Suprapubic skin (tissue), 4 donors: ENCODE measurements around the gene MARCHF10. TPM values are rescaled to one million over a fixed set of nuclear protein-coding genes. Genes with fewer than 3 reads are reported as not detected.

Experiments used
- DNase-seq, 2 donors: peaks; one replicate each; pipeline ENCODE4 v3.0.0-alpha.2; 2019; ENCODE audit warnings: low spot score in 2 of 2
- H3K27ac ChIP-seq: fragments of 200-600 bp; sonication (generic); one replicate; pipeline ENCODE4 v1.5.1; 2019
- H3K27me3 ChIP-seq: fragments of 200-600 bp; sonication (generic); one replicate; pipeline ENCODE4 v1.5.1; 2019
- H3K36me3 ChIP-seq: fragments of 200-600 bp; sonication (generic); one replicate; pipeline ENCODE4 v1.5.1; 2019
- H3K4me1 ChIP-seq: fragments of 200-600 bp; sonication (generic); one replicate; pipeline ENCODE4 v1.5.1; 2019
- H3K4me3 ChIP-seq: fragments of 200-600 bp; sonication (generic); one replicate; pipeline ENCODE4 v1.5.1; 2019; ENCODE audit warnings: mild to moderate bottlenecking
- H3K9me3 ChIP-seq: fragments of 200-600 bp; sonication (generic); one replicate; pipeline ENCODE4 v1.5.1; 2019
- CTCF ChIP-seq, 2 donors: fragments of 200-600 bp in 1 of 2; fragments of 450-650 bp in 1 of 2; sonication (generic) in 1 of 2; IDR thresholded peaks; one replicate each; pipeline ENCODE4 v1.5.1; 2016 to 2019; ENCODE audit warnings: antibody characterized with exemption in 2 of 2, mild to moderate bottlenecking in 1 of 2, moderate library complexity in 1 of 2
- EP300 ChIP-seq: sonication (generic); formaldehyde crosslinking; IDR thresholded peaks from one replicate; pipeline ENCODE4 v1.6.1; 2017; ENCODE audit warnings: antibody characterized with exemption
- POLR2A ChIP-seq, 2 donors: fragments of 450-650 bp; IDR thresholded peaks; one replicate each; pipeline ENCODE4 v1.6.1; 2017; ENCODE audit warnings: antibody characterized with exemption in 2 of 2, mild to moderate bottlenecking in 2 of 2, moderate library complexity in 2 of 2
- POLR2AphosphoS5 ChIP-seq, 3 donors: sonication (generic); formaldehyde crosslinking; IDR thresholded peaks; one replicate each; pipeline ENCODE4 v1.6.1; 2017; ENCODE audit warnings: antibody characterized with exemption in 3 of 3
- WGBS: methylation state at CpG from one replicate; pipeline ENCODE4 v1.1.5; 2018; 5-methylcytosine and 5-hydroxymethylcytosine counted together
- total RNA-seq, 4 donors: library from RNA; depleted of rRNA; stranded (reverse); fragments of >200 nt; gene quantifications; one replicate each; pipeline ENCODE4 v1.1.0, GENCODE V29; 2016

Gene MARCHF10
- total RNA-seq, 4 donors from 2014 or later: not detected

GRCh38 chr17:62816282-62816839 is 8.2 kb upstream of the MARCHF10 start:
- 57% methylated on average over 6 of the region's 6 CpGs for WGBS
- Histone ChIP-seq H3K27ac (no peak overlapping the region), H3K36me3 (no peaks in the 10 kb centered on the region), H3K4me3 (no peak overlapping the region), H3K4me1 (peaks cover 21% of the 10 kb centered on the region), H3K9me3 (no peaks in the 10 kb centered on the region), H3K27me3 (no peaks in the 10 kb centered on the region)
- no peak for DNase-seq
- no peak for TF ChIP-seq CTCF (IDR thresholded peaks at IDR 0.05)
- TF ChIP-seq POLR2A (IDR thresholded peaks at IDR 0.05): no peak
- no peak for TF ChIP-seq POLR2AphosphoS5 (IDR thresholded peaks at IDR 0.05)
- no peak for TF ChIP-seq EP300

- no peak overlapping the region for H3K4me3 ChIP-seq
- H3K27ac ChIP-seq: no peak overlapping the region
- no peaks in the 10 kb centered on the region for H3K9me3 ChIP-seq
- TF ChIP-seq CTCF (IDR thresholded peaks at IDR 0.05) (no peak), POLR2AphosphoS5 (IDR thresholded peaks at IDR 0.05) (no peak), EP300 (no peak), POLR2A (IDR thresholded peaks at IDR 0.05) (no peak)
- H3K36me3 ChIP-seq: no peaks in the 10 kb centered on the region
- H3K4me1 ChIP-seq: peaks cover 8% of the 10 kb centered on the region
- WGBS: 92% methylated on average over 4 of the region's 4 CpGs
- DNase-seq: no peak
- H3K27me3 ChIP-seq: peaks cover 11% of the 10 kb centered on the region
These were observed 1.5 kb upstream of the MARCHF10 start for GRCh38 chr17:62809656-62810055.

GRCh38 chr17:62808576-62808970 is 459 bp upstream of the MARCHF10 start:
- H3K27ac ChIP-seq: no peak overlapping the region
- H3K9me3 ChIP-seq: no peaks in the 10 kb centered on the region
- no peak overlapping the region for H3K4me3 ChIP-seq
- H3K36me3 ChIP-seq: no peaks in the 10 kb centered on the region
- peaks cover 15% of the 10 kb centered on the region for H3K27me3 ChIP-seq
- whole genome bisulfite sequencing: 77% methylated on average over 10 of the region's 10 CpGs
- H3K4me1 ChIP-seq: peaks cover 8% of the 10 kb centered on the region
- TF ChIP-seq POLR2A (IDR thresholded peaks at IDR 0.05) (no peak), CTCF (IDR thresholded peaks at IDR 0.05) (no peak), POLR2AphosphoS5 (IDR thresholded peaks at IDR 0.05) (no peak), EP300 (no peak)
- DNase-seq: no peak

- 91% methylated on average over 3 of the region's 3 CpGs for WGBS
- Histone ChIP-seq H3K4me1 (peaks cover 11% of the 10 kb centered on the region), H3K36me3 (no peaks in the 10 kb centered on the region), H3K4me3 (no peak overlapping the region), H3K9me3 (no peaks in the 10 kb centered on the region), H3K27ac (no peak overlapping the region), H3K27me3 (peaks cover 15% of the 10 kb centered on the region)
- TF ChIP-seq EP300 (no peak), POLR2A (IDR thresholded peaks at IDR 0.05) (no peak), CTCF (IDR thresholded peaks at IDR 0.05) (no peak), POLR2AphosphoS5 (IDR thresholded peaks at IDR 0.05) (no peak)
- no peak for DNase-seq
These were observed 2.9 kb downstream of the MARCHF10 start for GRCh38 chr17:62805234-62805633.

- TF ChIP-seq EP300 (no peak), POLR2A (IDR thresholded peaks at IDR 0.05) (no peak), POLR2AphosphoS5 (IDR thresholded peaks at IDR 0.05) (no peak), CTCF (IDR thresholded peaks at IDR 0.05) (no peak)
- Histone ChIP-seq H3K36me3 (no peaks in the 10 kb centered on the region), H3K4me3 (no peak overlapping the region), H3K4me1 (peaks cover 13% of the 10 kb centered on the region), H3K9me3 (no peaks in the 10 kb centered on the region), H3K27ac (no peak overlapping the region), H3K27me3 (peaks cover 15% of the 10 kb centered on the region)
- DNase-seq: no peak
- 74% methylated on average over 8 of the region's 8 CpGs for WGBS
These were observed 3.3 kb downstream of the MARCHF10 start for GRCh38 chr17:62804822-62805221.
